ENCODE results near the gene OR51V1. TPM values are rescaled to one million over a fixed set of nuclear protein-coding genes. Genes with fewer than 3 reads are reported as not detected.
"Not testable (repeated sequence)": the region's sequence is repeated elsewhere in the genome, so short reads cannot be mapped to it uniquely, and the experiment has no call there.

Gene OR51V1
- total RNA-seq, 4 donors from 2014 or later = not detected

DNA sequence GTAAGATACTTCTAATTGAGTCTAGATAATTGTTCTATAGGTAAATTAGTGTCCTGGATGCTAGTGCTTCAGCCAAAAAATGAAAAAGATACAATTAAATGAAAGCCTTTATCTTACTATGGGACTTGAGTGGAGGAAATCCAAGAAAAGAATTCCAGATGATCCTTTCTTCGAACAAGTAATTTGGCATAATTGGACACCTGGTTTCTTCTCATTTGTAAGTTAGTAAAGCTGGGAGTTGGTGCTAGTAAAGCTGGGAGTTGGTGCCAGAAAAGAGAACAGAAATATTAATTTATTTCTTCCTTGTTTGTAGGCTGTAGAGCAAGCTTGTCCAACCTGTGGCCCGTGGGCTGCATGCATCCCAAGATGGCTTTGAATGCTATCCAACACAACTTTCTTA, 12.3 kb downstream of the OR51V1 start:
- no peak overlapping the region for H3K4me3 ChIP-seq (ENCODE audit: low read depth, poor library complexity, severe bottlenecking)
- DNase-seq (ENCODE audit: low spot score in 2 of 2) = no peak
- WGBS, 2 donors = 67 to 89% methylated on average over 2 of the region's 2 CpGs
- TF ChIP-seq POLR2A (IDR thresholded peaks at IDR 0.05) = no peak
- TF ChIP-seq, protein P1, sequence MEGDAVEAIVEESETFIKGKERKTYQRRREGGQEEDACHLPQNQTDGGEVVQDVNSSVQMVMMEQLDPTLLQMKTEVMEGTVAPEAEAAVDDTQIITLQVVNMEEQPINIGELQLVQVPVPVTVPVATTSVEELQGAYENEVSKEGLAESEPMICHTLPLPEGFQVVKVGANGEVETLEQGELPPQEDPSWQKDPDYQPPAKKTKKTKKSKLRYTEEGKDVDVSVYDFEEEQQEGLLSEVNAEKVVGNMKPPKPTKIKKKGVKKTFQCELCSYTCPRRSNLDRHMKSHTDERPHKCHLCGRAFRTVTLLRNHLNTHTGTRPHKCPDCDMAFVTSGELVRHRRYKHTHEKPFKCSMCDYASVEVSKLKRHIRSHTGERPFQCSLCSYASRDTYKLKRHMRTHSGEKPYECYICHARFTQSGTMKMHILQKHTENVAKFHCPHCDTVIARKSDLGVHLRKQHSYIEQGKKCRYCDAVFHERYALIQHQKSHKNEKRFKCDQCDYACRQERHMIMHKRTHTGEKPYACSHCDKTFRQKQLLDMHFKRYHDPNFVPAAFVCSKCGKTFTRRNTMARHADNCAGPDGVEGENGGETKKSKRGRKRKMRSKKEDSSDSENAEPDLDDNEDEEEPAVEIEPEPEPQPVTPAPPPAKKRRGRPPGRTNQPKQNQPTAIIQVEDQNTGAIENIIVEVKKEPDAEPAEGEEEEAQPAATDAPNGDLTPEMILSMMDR (IDR thresholded peaks at IDR 0.05) = no peak
- intact Hi-C loops (cut with DNase I; ENCODE audit: low total_unique reads) = no loop called here

- no peak for TF ChIP-seq POLR2A (IDR thresholded peaks at IDR 0.05)
- TF ChIP-seq, protein P1 (IDR thresholded peaks at IDR 0.05) = no peak
- intact Hi-C loops (cut with DNase I; ENCODE audit: low total_unique reads) = no loop called here
- no peak overlapping the region for H3K4me3 ChIP-seq (ENCODE audit: low read depth, poor library complexity, severe bottlenecking)
- 77 to 78% methylated on average over 10 of the region's 10 CpGs for WGBS, 2 donors
- no peak for DNase-seq (ENCODE audit: low spot score in 2 of 2)
Measured at GRCh38 chr11:5178046-5178837, 22.2 kb downstream of the OR51V1 start.

DNA sequence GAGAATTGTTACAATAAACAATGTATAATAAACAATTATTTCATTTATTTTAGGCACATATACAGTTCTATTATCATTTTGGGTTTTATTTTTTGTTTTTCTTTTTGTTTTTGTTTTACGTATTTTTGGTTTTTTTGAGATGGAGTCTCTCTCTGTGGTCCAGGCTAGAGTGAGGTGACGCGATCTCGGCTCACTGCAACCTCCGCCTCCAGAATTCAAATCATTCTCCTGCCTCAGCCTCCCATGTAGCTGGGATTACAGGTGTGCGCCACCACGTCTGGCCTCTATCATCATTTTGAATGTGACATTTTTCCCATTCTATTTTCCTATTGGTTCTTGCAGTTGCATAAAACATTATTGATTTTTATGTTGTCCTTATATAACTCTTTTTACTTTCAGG, 25.5 kb downstream of the OR51V1 start:
- intact Hi-C loops (cut with DNase I; ENCODE audit: low total_unique reads) = no loop called here
- 91 to 93% methylated on average over 7 of the region's 7 CpGs for WGBS, 2 donors

DNA sequence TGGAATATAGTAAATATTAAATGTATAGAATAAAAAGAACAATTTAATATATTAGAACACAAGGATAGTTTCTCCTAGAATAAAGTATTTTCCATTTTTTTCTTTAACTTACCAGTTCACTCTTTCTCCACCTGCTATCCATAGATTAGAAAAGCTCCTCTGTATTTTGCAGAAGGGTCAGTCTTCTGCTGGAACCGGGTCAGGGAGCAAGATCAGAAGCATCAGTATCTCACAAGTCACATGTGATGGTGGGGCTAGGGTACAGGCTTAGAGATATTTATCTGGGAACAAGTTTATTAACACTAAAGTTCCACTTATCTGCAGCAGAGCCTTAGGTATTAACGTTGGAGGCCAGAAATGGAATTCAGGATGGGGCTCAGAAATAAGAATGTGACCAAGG, 28.6 kb downstream of the OR51V1 start:
- H3K4me3 ChIP-seq (ENCODE audit: low read depth, poor library complexity, severe bottlenecking) = no peak overlapping the region
- no peak for TF ChIP-seq POLR2A (IDR thresholded peaks at IDR 0.05)
- TF ChIP-seq, protein P1 (IDR thresholded peaks at IDR 0.05) = no peak
- intact Hi-C loops (cut with DNase I; ENCODE audit: low total_unique reads) = no loop called here
- 57 to 69% methylated on average over 2 of the region's 2 CpGs for WGBS, 2 donors
- DNase-seq (ENCODE audit: low spot score in 2 of 2) = no peak

More for the DNA sequence above, 25.5 kb downstream of the OR51V1 start:
- DNase-seq (ENCODE audit: low spot score in 2 of 2) = no peak
- TF ChIP-seq, protein P1 (IDR thresholded peaks at IDR 0.05) = no peak
- no peak for TF ChIP-seq POLR2A (IDR thresholded peaks at IDR 0.05)
- no peak overlapping the region for H3K4me3 ChIP-seq (ENCODE audit: low read depth, poor library complexity, severe bottlenecking)

GRCh38 chr11:5165898-5166297, 34.6 kb downstream of the OR51V1 start:
- H3K4me3 ChIP-seq (ENCODE audit: low read depth, poor library complexity, severe bottlenecking); DNase-seq (ENCODE audit: low spot score in 2 of 2); intact Hi-C loops (cut with DNase I; ENCODE audit: low total_unique reads): not testable (repeated sequence)

DNA sequence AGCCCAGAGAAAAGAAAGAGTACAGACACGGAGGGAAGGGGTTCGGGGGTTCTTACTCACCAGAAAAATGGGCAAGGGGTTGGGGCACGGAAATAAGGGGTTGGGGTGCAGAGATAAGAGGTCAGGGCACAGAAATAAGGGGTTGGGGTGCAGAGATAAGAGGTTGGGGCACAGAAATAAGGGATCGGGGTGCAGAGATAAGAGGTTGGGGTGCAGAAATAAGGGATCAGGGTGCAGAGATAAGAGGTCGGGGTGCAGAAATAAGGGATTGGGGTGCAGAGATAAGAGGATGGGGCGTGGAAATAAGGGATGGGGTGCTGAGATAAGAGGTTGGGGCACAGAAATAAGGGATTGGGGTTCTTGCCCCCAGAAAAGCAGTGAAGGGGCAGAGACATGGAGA, 35.7 kb downstream of the OR51V1 start:
- H3K4me3 ChIP-seq (ENCODE audit: low read depth, poor library complexity, severe bottlenecking); intact Hi-C loops (cut with DNase I; ENCODE audit: low total_unique reads): not testable (repeated sequence)
- 68 to 69% methylated on average over 6 of the region's 6 CpGs for WGBS, 2 donors

GRCh38 chr11:5161045-5161444, 39.4 kb downstream of the OR51V1 start:
- intact Hi-C loops (cut with DNase I; ENCODE audit: low total_unique reads); H3K4me3 ChIP-seq (ENCODE audit: low read depth, poor library complexity, severe bottlenecking); DNase-seq (ENCODE audit: low spot score in 2 of 2): not testable (repeated sequence)
- 85 to 86% methylated on average over 1 of the region's 1 CpG for WGBS, 2 donors

More for the DNA sequence above, 35.7 kb downstream of the OR51V1 start:
- DNase-seq (ENCODE audit: low spot score in 2 of 2) = not testable (repeated sequence)

GRCh38 chr11:5160217-5160616, 40.3 kb downstream of the OR51V1 start:
- H3K4me3 ChIP-seq (ENCODE audit: low read depth, poor library complexity, severe bottlenecking); intact Hi-C loops (cut with DNase I; ENCODE audit: low total_unique reads); DNase-seq (ENCODE audit: low spot score in 2 of 2): not testable (repeated sequence)
- WGBS, 2 donors = 89 to 95% methylated on average over 4 of the region's 4 CpGs
